Measurements from ENCODE around the gene ITSN1.

ITSN1 gene

GRCh38 chr21:33817138-33817537 lies 174.8 kb downstream of the ITSN1 start:
- no peak for DNase-seq

DNA sequence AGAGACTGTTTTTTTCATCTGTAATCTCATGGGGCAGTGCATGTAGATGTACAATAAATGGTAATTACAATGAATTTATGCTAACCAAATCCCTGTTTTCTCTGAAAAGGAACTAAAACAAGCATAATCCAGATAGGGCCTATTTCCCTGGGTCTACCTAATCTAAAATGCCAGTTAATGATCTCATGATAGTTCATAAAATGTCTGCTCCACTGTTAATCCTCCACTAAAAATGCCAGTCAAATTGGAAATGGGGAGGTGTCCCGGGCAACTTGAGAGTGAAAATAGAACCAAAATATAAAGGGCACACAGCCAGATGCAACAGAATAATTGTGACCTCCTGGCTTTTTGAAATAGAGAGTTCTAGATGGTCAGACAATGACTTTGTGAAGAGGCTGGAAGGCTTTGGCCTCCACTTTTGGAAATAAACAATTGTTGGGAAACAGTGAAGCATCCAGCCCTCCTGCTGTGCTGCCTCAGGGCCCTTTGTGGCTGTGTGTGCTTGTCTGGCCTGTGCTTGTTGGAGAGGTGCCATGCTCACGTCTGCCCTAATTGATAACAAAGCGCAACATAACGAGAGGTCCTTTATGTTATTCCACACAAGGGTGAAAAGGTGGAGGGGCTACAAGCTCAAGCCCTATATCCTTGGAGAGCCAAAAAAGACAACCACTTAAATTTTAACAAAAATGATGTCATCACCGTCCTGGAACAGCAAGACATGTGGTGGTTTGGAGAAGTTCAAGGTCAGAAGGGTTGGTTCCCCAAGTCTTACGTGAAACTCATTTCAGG lies 175.6 kb downstream of the ITSN1 start:
- DNase-seq: no peak

DNA sequence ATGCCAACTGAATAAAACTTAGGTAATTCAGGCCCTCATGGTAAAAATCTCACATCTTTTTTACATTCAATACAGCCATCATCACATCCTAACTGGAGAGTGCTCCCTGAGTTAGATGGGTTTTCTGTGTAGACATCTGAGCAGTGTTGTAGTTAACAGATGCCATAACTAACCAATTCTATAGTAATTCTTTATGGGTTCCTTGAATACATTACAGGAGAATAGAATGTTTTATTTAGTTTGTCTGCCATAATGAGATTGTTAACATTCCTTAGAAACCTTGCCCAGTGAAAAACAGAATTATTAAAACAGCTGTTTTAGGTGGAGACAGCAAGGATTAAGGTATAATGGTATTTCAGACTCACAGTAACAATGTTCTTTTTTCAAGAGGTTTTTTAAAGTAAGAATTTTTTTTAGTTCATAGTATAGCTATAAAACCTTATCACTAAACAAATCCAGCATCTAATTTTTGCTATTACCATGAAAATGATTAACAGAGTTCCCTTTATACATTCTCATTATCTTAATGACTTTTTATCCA lies 178.0 kb downstream of the ITSN1 start:
- DNase-seq: no peak

DNA sequence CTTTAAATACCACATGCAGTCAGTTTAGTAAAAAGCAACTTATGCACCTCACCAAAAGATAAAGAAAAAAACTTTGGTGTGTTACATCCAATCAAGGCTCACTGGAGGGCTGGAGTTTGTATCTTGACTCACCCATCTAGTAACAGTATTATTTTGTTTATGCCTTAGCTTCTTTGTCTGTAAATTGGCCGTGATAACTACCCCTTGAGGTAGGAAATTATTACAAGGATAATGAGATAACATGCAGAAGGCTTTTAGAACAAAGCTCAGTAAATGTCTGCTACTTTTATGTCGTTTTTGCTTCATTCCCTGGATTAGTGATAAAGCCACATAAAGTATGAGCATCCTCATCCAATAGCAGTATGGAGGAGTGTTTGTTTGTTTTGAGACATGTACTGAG lies 178.5 kb downstream of the ITSN1 start:
- DNase-seq: no peak

GRCh38 chr21:33821503-33822322 lies 179.4 kb downstream of the ITSN1 start:
- no peak for DNase-seq

GRCh38 chr21:33824156-33824941 lies 182.0 kb downstream of the ITSN1 start:
- no peak for DNase-seq

DNA sequence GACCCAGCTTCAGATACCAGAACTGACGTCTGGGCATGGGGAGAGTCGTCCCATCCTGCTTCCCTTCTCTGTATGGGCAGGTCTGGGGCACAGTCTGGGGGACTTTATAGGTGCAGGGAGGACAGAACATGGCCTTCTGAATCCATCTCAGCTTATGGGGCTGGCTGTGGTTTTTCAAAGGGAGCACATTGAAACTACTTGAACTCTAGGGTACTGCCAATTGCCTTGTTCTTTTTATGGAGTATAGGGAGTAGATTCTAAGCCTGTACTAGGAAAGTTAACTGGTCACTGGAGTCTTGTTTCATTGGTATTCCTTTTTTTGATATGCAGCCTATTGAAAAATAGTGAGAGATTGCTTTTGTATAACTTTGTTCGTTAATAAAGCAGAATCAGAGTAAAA lies 183.1 kb downstream of the ITSN1 start:
- no peak for DNase-seq

GRCh38 chr21:33825915-33826314 lies 183.6 kb downstream of the ITSN1 start:
- no peak for DNase-seq

- no peak for DNase-seq
Measured at GRCh38 chr21:33828083-33828482, 185.8 kb downstream of the ITSN1 start.

DNA sequence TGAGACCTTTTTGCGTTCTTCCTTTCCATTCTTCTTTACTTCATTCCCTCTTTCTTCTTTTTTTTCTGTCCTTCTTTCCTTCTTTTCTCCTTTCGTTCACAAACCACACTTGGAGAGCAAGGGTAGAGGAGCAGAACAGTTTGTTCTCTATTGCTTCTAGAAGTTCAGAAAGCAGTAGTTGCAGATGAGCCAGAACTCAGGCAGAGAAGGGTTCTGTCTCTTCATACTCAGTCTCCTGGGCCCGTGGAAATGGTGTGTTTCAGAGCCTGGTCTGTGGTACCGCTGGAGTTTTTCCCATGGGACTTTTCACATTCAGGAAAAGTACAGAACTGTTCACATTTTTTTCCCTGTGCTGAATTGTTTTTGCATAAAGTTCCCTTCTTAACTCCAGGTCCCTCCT lies 186.3 kb downstream of the ITSN1 start:
- no peak for DNase-seq

- DNase-seq: no peak
Measured at GRCh38 chr21:33829844-33830243, 187.5 kb downstream of the ITSN1 start.

DNA sequence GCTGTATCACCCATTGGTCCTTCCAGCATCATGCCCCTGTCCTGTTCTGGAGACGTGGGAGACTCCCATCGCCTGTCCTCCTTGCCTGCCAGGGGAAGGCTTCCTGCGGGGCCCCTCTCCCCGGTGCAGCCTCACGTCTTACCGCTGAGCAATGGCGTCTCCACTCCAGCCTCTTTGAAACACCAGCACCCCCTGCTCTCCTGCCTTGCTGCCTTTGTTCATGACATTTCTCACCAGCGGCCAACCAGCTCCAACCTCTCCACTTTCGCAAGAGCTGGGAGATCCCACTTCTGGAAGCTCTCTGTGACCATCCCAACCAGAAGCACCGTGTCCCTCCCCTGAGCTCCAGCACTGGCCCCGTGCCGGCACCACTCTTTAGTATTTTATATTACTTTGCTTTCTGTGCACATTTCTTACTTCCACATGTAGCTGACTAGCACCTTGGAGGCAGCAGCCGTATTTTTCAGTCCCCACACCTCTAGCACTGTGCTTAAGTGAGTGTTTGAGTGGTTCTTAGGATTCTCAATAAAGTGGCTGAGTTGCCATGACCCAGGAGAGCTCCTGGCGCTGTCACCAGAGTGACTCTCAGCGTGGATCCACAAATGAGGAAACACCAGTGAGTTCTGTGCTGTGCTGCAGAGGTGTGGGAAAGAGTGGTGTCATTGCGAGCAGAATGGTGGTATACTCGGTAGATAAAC lies 189.8 kb downstream of the ITSN1 start:
- DNase-seq: no peak

- DNase-seq: no peak
Measured at GRCh38 chr21:33834801-33835500, 192.7 kb downstream of the ITSN1 start.

DNA sequence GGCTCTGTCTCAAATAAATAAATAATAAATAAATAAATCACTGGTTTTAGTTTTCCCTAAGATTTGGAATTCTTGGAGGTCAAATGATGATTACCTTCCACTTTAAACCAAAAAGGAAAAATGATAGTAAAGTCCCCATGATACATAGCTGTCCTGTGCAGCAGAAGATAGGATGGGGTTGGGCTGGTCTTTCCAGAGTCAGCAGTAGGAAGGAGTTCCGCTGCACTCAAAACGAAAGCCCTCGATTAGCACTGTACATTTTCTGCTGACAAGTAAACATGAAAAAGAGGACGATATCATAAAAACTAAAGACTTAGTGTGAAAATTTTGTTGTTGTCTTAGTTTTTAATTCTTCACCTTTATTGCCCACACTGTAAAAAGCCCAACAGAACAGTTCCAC lies 193.6 kb downstream of the ITSN1 start:
- DNase-seq: no peak

GRCh38 chr21:33836408-33836807 lies 194.1 kb downstream of the ITSN1 start:
- no peak for DNase-seq

GRCh38 chr21:33839167-33839716 lies 196.9 kb downstream of the ITSN1 start:
- no peak for DNase-seq

GRCh38 chr21:33839806-33840205 lies 197.5 kb downstream of the ITSN1 start:
- no peak for DNase-seq

GRCh38 chr21:33840771-33841170 lies 198.5 kb downstream of the ITSN1 start:
- DNase-seq: no peak

- DNase-seq: no peak
Measured at GRCh38 chr21:33841561-33841960, 199.3 kb downstream of the ITSN1 start.

DNA sequence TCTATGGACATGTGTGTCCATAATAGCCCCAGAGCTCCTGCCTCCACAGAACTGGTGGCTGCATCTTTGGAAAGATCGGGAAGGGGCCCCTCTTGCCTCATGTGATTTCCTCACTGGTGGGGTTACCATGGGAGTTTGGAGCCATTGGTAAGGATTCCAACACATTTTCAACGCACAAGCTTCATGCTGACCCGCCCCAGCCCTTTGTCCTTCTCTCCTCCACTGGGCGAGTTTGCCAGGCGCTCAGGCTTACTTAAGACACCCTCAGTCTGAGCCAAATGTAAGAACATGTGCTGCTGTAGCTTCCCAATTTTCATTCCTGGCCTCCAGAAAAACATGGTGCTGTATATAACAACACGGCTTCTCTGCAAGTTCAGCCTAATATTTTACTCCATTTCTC lies 200.9 kb downstream of the ITSN1 start:
- no peak for DNase-seq

- no peak for DNase-seq
Measured at GRCh38 chr21:33844104-33844889, 202.0 kb downstream of the ITSN1 start.
